HCT116 (cell line): ENCODE results near the gene SMG9. TPM values are rescaled to one million over a fixed set of nuclear protein-coding genes. Genes with fewer than 3 reads are reported as not detected.

Source experiments
- ATAC-seq: fragments of 200-7000 bp; cut with Tn5 transposase; 2 replicates; pipeline ENCODE4 v1.9.1; 2020; ENCODE audit warnings: mild to moderate bottlenecking, moderate library complexity
- BruUV-seq: library from RNA; stranded (reverse); fragments of 400-500 nt; replicated peaks from 2 replicates; lab custom pipeline; 2021; lab: Mats Ljungman, UMichigan
- CTCF ChIA-PET: fragments of 300-600 bp; sonication (Branson Sonifier 250); formaldehyde crosslinking; loops from one replicate; lab custom pipeline; 2021; ENCODE audit warnings: antibody characterized with exemption; lab: Charles Lee
- POLR2A ChIA-PET: fragments of 300-600, 350-600 bp; sonication (Branson Sonifier 250); formaldehyde crosslinking; loops from one replicate; lab custom pipeline; 2021; ENCODE audit warnings: antibody characterized with exemption; lab: Charles Lee
- RAD21 ChIA-PET, 2 experiments: fragments of 300-600 bp; sonication (Branson Sonifier 250); formaldehyde crosslinking; loops; one replicate each; lab custom pipeline; 2023; ENCODE audit warnings: low total read pairs in 2 of 2; ENCODE audit not compliant: uncharacterized antibody in 2 of 2, unreplicated experiment in 2 of 2, low non-redundant PET in 1 of 2; lab: Charles Lee
- DNase-seq: peaks from one replicate; pipeline ENCODE4 v3.0.0-alpha.2; 2010; ENCODE audit warnings: low read depth, low spot score
- H2AFZ ChIP-seq: fragments of 200-600 bp; shearing (Covaris generic), sonication (generic); 2 replicates; pipeline ENCODE4 v1.6.1; 2017; ENCODE audit warnings: low read depth, mixed run types, mixed read lengths, antibody characterized with exemption, low read length; ENCODE audit not compliant: poor library complexity, severe bottlenecking
- H3K27ac ChIP-seq: 2 replicates; pipeline ENCODE4 v1.5.1; 2012; ENCODE audit warnings: low read depth, low read length
- H3K27me3 ChIP-seq: fragments of 200-600 bp; sonication (generic); 2 replicates; pipeline ENCODE4 v1.6.1; 2016; ENCODE audit warnings: mixed run types, low read length, mixed read lengths; ENCODE audit not compliant: insufficient read depth
- H3K36me3 ChIP-seq, 2 experiments: fragments of 200-500 bp in 1 of 2; fragments of 200-600 bp in 1 of 2; sonication (Bioruptor generic) in 1 of 2; sonication (generic) in 1 of 2; 2 replicates each; pipeline versions ENCODE4 v1.5.1 to v1.6.1; 2014 to 2016; ENCODE audit warnings: low read length in 2 of 2, inconsistent platforms in 1 of 2, mixed read lengths in 1 of 2, mixed run types in 1 of 2; ENCODE audit not compliant: insufficient read depth in 2 of 2, control insufficient read depth in 1 of 2
- H3K4me1 ChIP-seq, 2 experiments: fragments of 200-600 bp in 1 of 2; sonication (generic) in 1 of 2; 2 replicates each; pipeline versions ENCODE4 v1.5.1 to v1.6.1; 2012 to 2017; ENCODE audit warnings: low read length in 2 of 2, inconsistent platforms in 1 of 2, mild to moderate bottlenecking in 1 of 2, mixed read lengths in 1 of 2, mixed run types in 1 of 2, moderate library complexity in 1 of 2; ENCODE audit not compliant: insufficient read depth in 2 of 2, control insufficient read depth in 1 of 2
- H3K4me2 ChIP-seq: fragments of 200-600 bp; sonication (generic); 2 replicates; pipeline ENCODE4 v1.6.1; 2017; ENCODE audit warnings: mixed run types, low read length, mixed read lengths
- H3K4me3 ChIP-seq, 2 experiments: fragments of 200-600 bp in 1 of 2; sonication (generic) in 1 of 2; replicated peaks in 1 of 2; 2 replicates each; pipeline ENCODE4 v1.5.1; 2011 to 2016; ENCODE audit warnings: low read length in 2 of 2, control low read depth in 1 of 2, low read depth in 1 of 2, mild to moderate bottlenecking in 1 of 2, mixed read lengths in 1 of 2, mixed run types in 1 of 2
- H3K79me2 ChIP-seq: fragments of 200-600 bp; sonication (generic); 2 replicates; pipeline ENCODE4 v1.6.1; 2017; ENCODE audit warnings: mild to moderate bottlenecking, mixed run types, low read length, moderate library complexity, mixed read lengths; ENCODE audit not compliant: insufficient read depth
- H3K9ac ChIP-seq: fragments of 200-600 bp; sonication (generic); 2 replicates; pipeline ENCODE4 v1.6.1; 2016; ENCODE audit warnings: low read length, mixed read lengths
- H3K9me2 ChIP-seq: fragments of 200-600 bp; sonication (generic), shearing (Covaris generic); 2 replicates; pipeline ENCODE4 v1.6.1; 2017; ENCODE audit warnings: mixed run types, mild to moderate bottlenecking, moderate library complexity; ENCODE audit not compliant: insufficient read depth
- H3K9me3 ChIP-seq, 2 experiments: fragments of 200-500 bp in 1 of 2; fragments of 200-600 bp in 1 of 2; sonication (Bioruptor generic) in 1 of 2; sonication (generic) in 1 of 2; 2 replicates each; pipeline ENCODE4 v1.6.1; 2014 to 2017; ENCODE audit warnings: low read length in 2 of 2, mixed read lengths in 2 of 2, inconsistent platforms in 1 of 2, low read depth in 1 of 2, mild to moderate bottlenecking in 1 of 2, mixed run types in 1 of 2, moderate library complexity in 1 of 2; ENCODE audit not compliant: control insufficient read depth in 1 of 2, insufficient read depth in 1 of 2
- H4K20me1 ChIP-seq: fragments of 200-600 bp; sonication (generic), shearing (Covaris generic); 2 replicates; pipeline ENCODE4 v1.6.1; 2017; ENCODE audit warnings: mixed run types, mild to moderate bottlenecking, moderate library complexity; ENCODE audit not compliant: insufficient read depth
- CBX3 ChIP-seq: IDR thresholded peaks from 2 replicates; pipeline ENCODE4 v1.6.1; 2012; ENCODE audit warnings: low read depth
- CEBPB ChIP-seq: IDR thresholded peaks from 2 replicates; pipeline ENCODE4 v1.6.1; 2012; ENCODE audit warnings: low read depth
- ELF1 ChIP-seq: IDR thresholded peaks from 2 replicates; pipeline ENCODE4 v1.6.1; 2012; ENCODE audit warnings: low read depth, borderline replicate concordance
- EZH2phosphoT487 ChIP-seq: fragments of 200-600 bp; IDR thresholded peaks from 2 replicates; pipeline ENCODE4 v1.6.1; 2018; ENCODE audit warnings: antibody characterized with exemption, borderline replicate concordance
- FOSL1 ChIP-seq: IDR thresholded peaks from 2 replicates; pipeline ENCODE4 v1.6.1; 2012; ENCODE audit warnings: low read depth
- POLR2A ChIP-seq: IDR thresholded peaks from 2 replicates; pipeline ENCODE4 v1.7.0; 2011; ENCODE audit warnings: borderline replicate concordance; ENCODE audit not compliant: insufficient read depth, insufficient read length; ENCODE audit errors: extremely low read depth
- POLR2AphosphoS5 ChIP-seq: IDR thresholded peaks from 2 replicates; pipeline ENCODE4 v1.6.1; 2011; ENCODE audit warnings: mild to moderate bottlenecking, low read depth, low read length, moderate library complexity
- RAD21 ChIP-seq: IDR thresholded peaks from 2 replicates; pipeline ENCODE4 v1.6.1; 2012; ENCODE audit warnings: low read depth, mild to moderate bottlenecking
- SP1 ChIP-seq: IDR thresholded peaks from 2 replicates; pipeline ENCODE4 v1.6.1; 2012; ENCODE audit warnings: low read depth
- SRF ChIP-seq: IDR thresholded peaks from 2 replicates; pipeline ENCODE4 v1.6.1; 2012; ENCODE audit warnings: low read depth
- TCF7L2 ChIP-seq: IDR thresholded peaks from 2 replicates; pipeline ENCODE4 v1.7.0; 2011; ENCODE audit warnings: borderline replicate concordance, inconsistent platforms; ENCODE audit not compliant: insufficient read depth, insufficient read length; ENCODE audit errors: extremely low read depth
- YY1 ChIP-seq: IDR thresholded peaks from 2 replicates; pipeline ENCODE4 v1.6.1; 2011; ENCODE audit warnings: low read length, low read depth, moderate library complexity, mild to moderate bottlenecking; ENCODE audit not compliant: insufficient replicate concordance; ENCODE audit errors: extremely low read depth
- ZFX ChIP-seq: fragments of 450-650 bp; IDR thresholded peaks from 2 replicates; pipeline ENCODE4 v1.6.1; 2017
- intact Hi-C: fragments of 100-400 bp; cut with micrococcal nuclease; formaldehyde crosslinking; loops from 2 replicates; pipeline ENCODE4 v1.10.0; 2022
- total RNA-seq: library from RNA; stranded (reverse); gene quantifications from one replicate; pipeline ENCODE4 v1.2.1, GENCODE V29; 2021; ENCODE audit not compliant: unreplicated experiment
- TF ChIP-seq, protein P1 (sequence below), 3 experiments: fragments of 200-600 bp in 1 of 3; sonication (generic) in 1 of 3; IDR thresholded peaks in 2 of 3; conservative IDR thresholded peaks in 1 of 3; 2 replicates each; pipeline ENCODE4 v1.5.1; 2012 to 2017; ENCODE audit warnings: low read depth in 2 of 3, low read length in 2 of 3, antibody characterized with exemption in 1 of 3, borderline replicate concordance in 1 of 3, control low read depth in 1 of 3, mild to moderate bottlenecking in 1 of 3, mixed read lengths in 1 of 3, mixed run types in 1 of 3, moderate library complexity in 1 of 3; ENCODE audit not compliant: insufficient read depth in 1 of 3
- TF ChIP-seq, protein P2 (sequence below): IDR thresholded peaks from 2 replicates; pipeline ENCODE4 v1.6.1; 2012; ENCODE audit warnings: low read depth
- TF ChIP-seq, protein P3 (sequence below): IDR thresholded peaks from 2 replicates; pipeline ENCODE4 v1.6.1; 2012

SMG9 gene
- total RNA-seq, 1 experiment from 2014 or later = 80.2 TPM

GRCh38 chr19:43719378-43719868 is 35.3 kb downstream of the SMG9 start:
- Histone ChIP-seq H3K79me2 (no peaks in the 10 kb centered on the region), H3K36me3 (no peaks in the 10 kb centered on the region), H3K9me3 (no peaks in the 10 kb centered on the region), H3K27me3 (no peaks in the 10 kb centered on the region), H3K4me1 (peaks cover 4 to 11% of the 10 kb centered on the region in 2 experiments; a peak in 3 of 4 replicates), H3K9me2 (no peaks in the 10 kb centered on the region), H4K20me1 (no peaks in the 10 kb centered on the region), H2AFZ (no peak overlapping the region), H3K9ac (no peak overlapping the region), H3K4me3 (no peak overlapping the region), H3K4me2 (no peak overlapping the region), H3K27ac (no peak overlapping the region; the same call in 1 of the 2 replicates)
- no peak for ATAC-seq
- ChIA-PET RAD21 (no interaction called here), CTCF (no interaction called here), POLR2A (no interaction called here)
- DNase-seq = no peak
- no TSS peak for BruUV-seq
- no peak for TF ChIP-seq ZFX
- TF ChIP-seq CBX3 = no peak
- no peak for TF ChIP-seq FOSL1
- no peak for TF ChIP-seq POLR2A
- no peak for TF ChIP-seq RAD21
- TF ChIP-seq, protein P1, sequence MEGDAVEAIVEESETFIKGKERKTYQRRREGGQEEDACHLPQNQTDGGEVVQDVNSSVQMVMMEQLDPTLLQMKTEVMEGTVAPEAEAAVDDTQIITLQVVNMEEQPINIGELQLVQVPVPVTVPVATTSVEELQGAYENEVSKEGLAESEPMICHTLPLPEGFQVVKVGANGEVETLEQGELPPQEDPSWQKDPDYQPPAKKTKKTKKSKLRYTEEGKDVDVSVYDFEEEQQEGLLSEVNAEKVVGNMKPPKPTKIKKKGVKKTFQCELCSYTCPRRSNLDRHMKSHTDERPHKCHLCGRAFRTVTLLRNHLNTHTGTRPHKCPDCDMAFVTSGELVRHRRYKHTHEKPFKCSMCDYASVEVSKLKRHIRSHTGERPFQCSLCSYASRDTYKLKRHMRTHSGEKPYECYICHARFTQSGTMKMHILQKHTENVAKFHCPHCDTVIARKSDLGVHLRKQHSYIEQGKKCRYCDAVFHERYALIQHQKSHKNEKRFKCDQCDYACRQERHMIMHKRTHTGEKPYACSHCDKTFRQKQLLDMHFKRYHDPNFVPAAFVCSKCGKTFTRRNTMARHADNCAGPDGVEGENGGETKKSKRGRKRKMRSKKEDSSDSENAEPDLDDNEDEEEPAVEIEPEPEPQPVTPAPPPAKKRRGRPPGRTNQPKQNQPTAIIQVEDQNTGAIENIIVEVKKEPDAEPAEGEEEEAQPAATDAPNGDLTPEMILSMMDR (IDR thresholded peaks at IDR 0.05 in 2 of 3, conservative IDR thresholded peaks at IDR 0.05 in 1 of 3; ENCODE audit: borderline replicate concordance in 1 of 3, insufficient read depth in 1 of 3, low read depth in 2 of 3, low read length in 2 of 3) = no peak
- no peak for TF ChIP-seq SP1
- TF ChIP-seq POLR2AphosphoS5 = no peak
- TF ChIP-seq SRF = no peak
- no peak for TF ChIP-seq EZH2phosphoT487
- TF ChIP-seq ELF1 = no peak
- TF ChIP-seq YY1 = no peak
- TF ChIP-seq, protein P2, sequence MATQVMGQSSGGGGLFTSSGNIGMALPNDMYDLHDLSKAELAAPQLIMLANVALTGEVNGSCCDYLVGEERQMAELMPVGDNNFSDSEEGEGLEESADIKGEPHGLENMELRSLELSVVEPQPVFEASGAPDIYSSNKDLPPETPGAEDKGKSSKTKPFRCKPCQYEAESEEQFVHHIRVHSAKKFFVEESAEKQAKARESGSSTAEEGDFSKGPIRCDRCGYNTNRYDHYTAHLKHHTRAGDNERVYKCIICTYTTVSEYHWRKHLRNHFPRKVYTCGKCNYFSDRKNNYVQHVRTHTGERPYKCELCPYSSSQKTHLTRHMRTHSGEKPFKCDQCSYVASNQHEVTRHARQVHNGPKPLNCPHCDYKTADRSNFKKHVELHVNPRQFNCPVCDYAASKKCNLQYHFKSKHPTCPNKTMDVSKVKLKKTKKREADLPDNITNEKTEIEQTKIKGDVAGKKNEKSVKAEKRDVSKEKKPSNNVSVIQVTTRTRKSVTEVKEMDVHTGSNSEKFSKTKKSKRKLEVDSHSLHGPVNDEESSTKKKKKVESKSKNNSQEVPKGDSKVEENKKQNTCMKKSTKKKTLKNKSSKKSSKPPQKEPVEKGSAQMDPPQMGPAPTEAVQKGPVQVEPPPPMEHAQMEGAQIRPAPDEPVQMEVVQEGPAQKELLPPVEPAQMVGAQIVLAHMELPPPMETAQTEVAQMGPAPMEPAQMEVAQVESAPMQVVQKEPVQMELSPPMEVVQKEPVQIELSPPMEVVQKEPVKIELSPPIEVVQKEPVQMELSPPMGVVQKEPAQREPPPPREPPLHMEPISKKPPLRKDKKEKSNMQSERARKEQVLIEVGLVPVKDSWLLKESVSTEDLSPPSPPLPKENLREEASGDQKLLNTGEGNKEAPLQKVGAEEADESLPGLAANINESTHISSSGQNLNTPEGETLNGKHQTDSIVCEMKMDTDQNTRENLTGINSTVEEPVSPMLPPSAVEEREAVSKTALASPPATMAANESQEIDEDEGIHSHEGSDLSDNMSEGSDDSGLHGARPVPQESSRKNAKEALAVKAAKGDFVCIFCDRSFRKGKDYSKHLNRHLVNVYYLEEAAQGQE = no peak
- TF ChIP-seq, protein P3, sequence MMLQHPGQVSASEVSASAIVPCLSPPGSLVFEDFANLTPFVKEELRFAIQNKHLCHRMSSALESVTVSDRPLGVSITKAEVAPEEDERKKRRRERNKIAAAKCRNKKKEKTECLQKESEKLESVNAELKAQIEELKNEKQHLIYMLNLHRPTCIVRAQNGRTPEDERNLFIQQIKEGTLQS = no peak
- TF ChIP-seq TCF7L2 = no peak
- no peak for TF ChIP-seq CEBPB
- intact Hi-C loops = no loop called here
